GM12801 (cell line): Measurements from ENCODE around the gene GJA3.

Experiments
- CTCF ChIP-seq: IDR thresholded peaks from one replicate; pipeline ENCODE4 v1.5.1; 2011; ENCODE audit warnings: control low read depth; ENCODE audit not compliant: insufficient read length; ENCODE audit errors: extremely low read depth

Gene GJA3

GRCh38 chr13:20128459-20128931 lies 32.4 kb downstream of the GJA3 start:
- TF ChIP-seq CTCF = no peak

GRCh38 chr13:20127562-20128458 lies 33.0 kb downstream of the GJA3 start:
- no peak for TF ChIP-seq CTCF

- TF ChIP-seq CTCF = no peak
Observed at GRCh38 chr13:20127262-20127561, 33.6 kb downstream of the GJA3 start.

- no peak for TF ChIP-seq CTCF
Observed at GRCh38 chr13:20126541-20127261, 34.2 kb downstream of the GJA3 start.

- TF ChIP-seq CTCF = no peak
Observed at GRCh38 chr13:20125783-20126165, 35.1 kb downstream of the GJA3 start.

- no peak for TF ChIP-seq CTCF
Observed at GRCh38 chr13:20125129-20125782, 35.6 kb downstream of the GJA3 start.

- TF ChIP-seq CTCF = no peak
Observed at GRCh38 chr13:20124303-20124702, 36.5 kb downstream of the GJA3 start.
